WERI-Rb-1 (cell line): ENCODE results near the gene PLCG1.

Experiments
- DNase-seq: peaks from one replicate; pipeline ENCODE4 v3.0.0-alpha.2; 2020
- H3K27ac ChIP-seq: fragments of 250-450 bp; sonication (Bioruptor Pico); 2 replicates; pipeline ENCODE4 v1.5.1; 2020; ENCODE audit warnings: mild to moderate bottlenecking, moderate library complexity
- H3K27me3 ChIP-seq: fragments of 250-450 bp; sonication (Bioruptor Pico); 2 replicates; pipeline ENCODE4 v1.5.1; 2021; ENCODE audit warnings: mild to moderate bottlenecking, low read depth, moderate library complexity; ENCODE audit not compliant: insufficient read depth, severe bottlenecking
- H3K36me3 ChIP-seq: fragments of 250-450 bp; sonication (Bioruptor Pico); 2 replicates; pipeline ENCODE4 v1.5.1; 2020; ENCODE audit warnings: mild to moderate bottlenecking, moderate library complexity
- H3K4me3 ChIP-seq: 2 replicates; pipeline ENCODE4 v1.5.1; 2011; ENCODE audit warnings: low read depth, mild to moderate bottlenecking, control low read depth, low read length
- H3K9me3 ChIP-seq: fragments of 250-450 bp; sonication (Bioruptor Pico); 2 replicates; pipeline ENCODE4 v1.5.1; 2021; ENCODE audit warnings: mild to moderate bottlenecking, moderate library complexity; ENCODE audit not compliant: severe bottlenecking
- TF ChIP-seq, protein P1 (sequence below): IDR thresholded peaks from 2 replicates; pipeline ENCODE4 v1.5.1; 2011; ENCODE audit warnings: low read depth, mild to moderate bottlenecking, control low read depth, inconsistent platforms, low read length

PLCG1 gene

DNA sequence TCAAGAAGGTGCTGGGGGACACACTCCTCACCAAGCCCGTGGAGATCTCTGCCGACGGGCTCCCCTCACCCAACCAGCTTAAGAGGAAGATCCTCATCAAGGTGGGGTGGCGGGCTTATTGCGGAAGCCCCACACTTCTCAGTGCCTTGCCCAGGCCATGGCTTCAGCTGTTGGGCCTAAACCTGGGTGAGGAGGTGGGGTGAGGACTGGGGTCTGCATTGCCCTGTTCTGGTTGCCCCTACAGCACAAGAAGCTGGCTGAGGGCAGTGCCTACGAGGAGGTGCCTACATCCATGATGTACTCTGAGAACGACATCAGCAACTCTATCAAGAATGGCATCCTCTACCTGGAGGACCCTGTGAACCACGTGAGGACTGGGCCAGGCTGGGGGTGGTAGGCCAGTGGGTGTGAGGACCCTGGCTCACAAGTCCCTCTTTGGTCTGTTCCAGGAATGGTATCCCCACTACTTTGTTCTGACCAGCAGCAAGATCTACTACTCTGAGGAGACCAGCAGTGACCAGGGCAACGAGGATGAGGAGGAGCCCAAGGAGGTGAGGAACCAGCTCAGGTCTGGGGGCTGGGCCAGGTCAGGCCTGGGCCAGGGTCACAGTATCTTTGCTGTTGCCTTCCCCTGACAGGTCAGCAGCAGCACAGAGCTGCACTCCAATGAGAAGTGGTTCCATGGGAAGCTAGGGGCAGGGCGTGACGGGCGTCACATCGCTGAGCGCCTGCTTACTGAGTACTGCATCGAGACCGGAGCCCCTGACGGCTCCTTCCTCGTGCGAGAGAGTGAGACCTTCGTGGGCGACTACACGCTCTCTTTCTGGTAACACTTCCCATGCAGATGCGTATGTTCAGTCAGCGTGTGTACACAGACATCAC is 27.9 kb downstream of the PLCG1 start:
- no peak overlapping the region for H3K27ac ChIP-seq
- no peak for DNase-seq
- no peaks in the 10 kb centered on the region for H3K27me3 ChIP-seq
- TF ChIP-seq, protein P1, sequence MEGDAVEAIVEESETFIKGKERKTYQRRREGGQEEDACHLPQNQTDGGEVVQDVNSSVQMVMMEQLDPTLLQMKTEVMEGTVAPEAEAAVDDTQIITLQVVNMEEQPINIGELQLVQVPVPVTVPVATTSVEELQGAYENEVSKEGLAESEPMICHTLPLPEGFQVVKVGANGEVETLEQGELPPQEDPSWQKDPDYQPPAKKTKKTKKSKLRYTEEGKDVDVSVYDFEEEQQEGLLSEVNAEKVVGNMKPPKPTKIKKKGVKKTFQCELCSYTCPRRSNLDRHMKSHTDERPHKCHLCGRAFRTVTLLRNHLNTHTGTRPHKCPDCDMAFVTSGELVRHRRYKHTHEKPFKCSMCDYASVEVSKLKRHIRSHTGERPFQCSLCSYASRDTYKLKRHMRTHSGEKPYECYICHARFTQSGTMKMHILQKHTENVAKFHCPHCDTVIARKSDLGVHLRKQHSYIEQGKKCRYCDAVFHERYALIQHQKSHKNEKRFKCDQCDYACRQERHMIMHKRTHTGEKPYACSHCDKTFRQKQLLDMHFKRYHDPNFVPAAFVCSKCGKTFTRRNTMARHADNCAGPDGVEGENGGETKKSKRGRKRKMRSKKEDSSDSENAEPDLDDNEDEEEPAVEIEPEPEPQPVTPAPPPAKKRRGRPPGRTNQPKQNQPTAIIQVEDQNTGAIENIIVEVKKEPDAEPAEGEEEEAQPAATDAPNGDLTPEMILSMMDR = no peak
- H3K36me3 ChIP-seq = peaks cover 92% of the 10 kb centered on the region
- no peak overlapping the region for H3K4me3 ChIP-seq
- no peaks in the 10 kb centered on the region for H3K9me3 ChIP-seq

DNA sequence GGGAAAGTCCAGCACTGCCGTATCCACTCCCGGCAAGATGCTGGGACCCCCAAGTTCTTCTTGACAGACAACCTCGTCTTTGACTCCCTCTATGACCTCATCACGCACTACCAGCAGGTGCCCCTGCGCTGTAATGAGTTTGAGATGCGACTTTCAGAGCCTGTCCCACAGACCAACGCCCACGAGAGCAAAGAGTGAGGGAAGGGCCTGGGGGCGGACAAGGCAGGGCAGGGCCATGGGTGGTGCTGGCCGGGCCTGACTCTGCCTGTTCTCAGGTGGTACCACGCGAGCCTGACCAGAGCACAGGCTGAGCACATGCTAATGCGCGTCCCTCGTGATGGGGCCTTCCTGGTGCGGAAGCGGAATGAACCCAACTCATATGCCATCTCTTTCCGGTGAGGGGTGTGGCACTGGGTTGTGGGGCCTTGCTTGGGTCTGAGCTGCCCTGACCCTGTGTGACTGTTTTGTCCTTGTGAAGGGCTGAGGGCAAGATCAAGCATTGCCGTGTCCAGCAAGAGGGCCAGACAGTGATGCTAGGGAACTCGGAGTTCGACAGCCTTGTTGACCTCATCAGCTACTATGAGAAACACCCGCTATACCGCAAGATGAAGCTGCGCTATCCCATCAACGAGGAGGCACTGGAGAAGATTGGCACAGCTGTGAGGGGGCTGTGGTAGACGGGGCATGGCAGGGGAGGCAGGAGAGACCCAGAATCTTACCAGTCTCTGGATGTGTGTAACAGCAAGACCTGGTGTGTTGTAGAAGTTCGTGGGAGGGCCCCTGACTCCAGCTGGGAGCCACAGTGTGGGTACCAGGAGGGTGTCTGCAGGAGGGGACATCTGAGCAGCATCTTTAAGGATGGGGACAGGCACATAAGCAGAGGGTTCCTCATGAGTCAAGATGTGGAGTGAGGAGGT is 29.1 kb downstream of the PLCG1 start:
- TF ChIP-seq, protein P1 = no peak
- no peak for DNase-seq
- H3K36me3 ChIP-seq = peaks cover 91% of the 10 kb centered on the region
- no peak overlapping the region for H3K4me3 ChIP-seq
- H3K27me3 ChIP-seq = no peaks in the 10 kb centered on the region
- H3K9me3 ChIP-seq = no peaks in the 10 kb centered on the region
- no peak overlapping the region for H3K27ac ChIP-seq

DNA sequence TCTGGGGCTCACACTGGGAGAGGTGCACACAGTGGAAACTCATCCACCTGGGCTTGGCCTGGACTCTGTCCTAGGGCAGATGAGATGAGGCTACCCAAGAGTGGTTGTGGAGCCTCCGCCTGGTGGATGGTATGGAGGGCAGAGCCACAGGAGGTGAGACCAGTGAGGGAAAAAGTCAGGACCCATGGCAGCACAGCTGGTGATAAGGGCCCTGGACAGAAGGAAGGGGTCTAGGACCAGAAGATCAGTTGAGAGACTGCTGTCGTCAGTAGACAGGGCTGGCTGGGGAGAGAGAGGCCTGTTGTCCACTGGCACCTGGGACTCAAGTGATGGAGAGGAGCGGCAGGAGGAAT is 29.8 kb downstream of the PLCG1 start:
- TF ChIP-seq, protein P1 = no peak
- H3K4me3 ChIP-seq = no peak overlapping the region
- no peaks in the 10 kb centered on the region for H3K27me3 ChIP-seq
- no peak for DNase-seq
- no peak overlapping the region for H3K27ac ChIP-seq
- no peaks in the 10 kb centered on the region for H3K9me3 ChIP-seq
- peaks cover 94% of the 10 kb centered on the region for H3K36me3 ChIP-seq

DNA sequence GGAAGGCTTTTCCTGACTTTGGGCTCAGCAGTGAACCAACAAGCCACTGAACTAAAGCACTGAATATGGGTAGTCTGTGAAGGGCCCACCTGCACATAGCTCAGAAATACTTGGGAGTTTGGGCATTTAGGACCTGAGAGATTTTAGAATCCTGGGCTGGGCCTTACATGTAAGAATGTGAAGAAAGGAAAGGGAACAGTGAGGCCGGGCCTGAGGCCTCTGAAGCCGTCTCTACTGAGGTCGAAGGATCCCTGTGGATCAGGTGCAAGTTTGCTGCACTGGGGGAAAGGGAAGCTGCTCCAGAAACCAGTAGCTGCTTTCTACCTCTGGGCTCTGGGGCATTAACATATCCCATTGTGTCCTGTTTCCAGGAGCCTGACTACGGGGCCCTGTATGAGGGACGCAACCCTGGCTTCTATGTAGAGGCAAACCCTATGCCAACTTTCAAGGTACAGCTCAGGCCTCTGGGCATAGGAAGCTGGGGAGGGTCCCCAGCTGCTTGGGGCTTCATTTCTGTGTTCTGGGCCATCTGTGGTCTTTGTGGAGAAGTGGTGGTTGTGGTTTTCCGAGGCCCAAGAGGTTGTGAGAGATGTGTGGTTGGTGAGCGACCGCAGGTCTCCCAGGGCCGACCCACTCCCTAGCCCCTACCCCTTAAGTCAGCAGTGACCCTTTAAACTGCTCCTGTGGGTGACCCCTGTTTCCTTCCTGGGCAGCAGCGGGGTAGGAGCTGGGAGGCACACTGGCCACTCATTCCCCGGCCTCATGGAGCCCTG is 30.3 kb downstream of the PLCG1 start:
- H3K27ac ChIP-seq = no peak overlapping the region
- no peaks in the 10 kb centered on the region for H3K9me3 ChIP-seq
- H3K27me3 ChIP-seq = no peaks in the 10 kb centered on the region
- no peak overlapping the region for H3K4me3 ChIP-seq
- H3K36me3 ChIP-seq = peaks cover 96% of the 10 kb centered on the region
- no peak for DNase-seq
- TF ChIP-seq, protein P1 = no peak

DNA sequence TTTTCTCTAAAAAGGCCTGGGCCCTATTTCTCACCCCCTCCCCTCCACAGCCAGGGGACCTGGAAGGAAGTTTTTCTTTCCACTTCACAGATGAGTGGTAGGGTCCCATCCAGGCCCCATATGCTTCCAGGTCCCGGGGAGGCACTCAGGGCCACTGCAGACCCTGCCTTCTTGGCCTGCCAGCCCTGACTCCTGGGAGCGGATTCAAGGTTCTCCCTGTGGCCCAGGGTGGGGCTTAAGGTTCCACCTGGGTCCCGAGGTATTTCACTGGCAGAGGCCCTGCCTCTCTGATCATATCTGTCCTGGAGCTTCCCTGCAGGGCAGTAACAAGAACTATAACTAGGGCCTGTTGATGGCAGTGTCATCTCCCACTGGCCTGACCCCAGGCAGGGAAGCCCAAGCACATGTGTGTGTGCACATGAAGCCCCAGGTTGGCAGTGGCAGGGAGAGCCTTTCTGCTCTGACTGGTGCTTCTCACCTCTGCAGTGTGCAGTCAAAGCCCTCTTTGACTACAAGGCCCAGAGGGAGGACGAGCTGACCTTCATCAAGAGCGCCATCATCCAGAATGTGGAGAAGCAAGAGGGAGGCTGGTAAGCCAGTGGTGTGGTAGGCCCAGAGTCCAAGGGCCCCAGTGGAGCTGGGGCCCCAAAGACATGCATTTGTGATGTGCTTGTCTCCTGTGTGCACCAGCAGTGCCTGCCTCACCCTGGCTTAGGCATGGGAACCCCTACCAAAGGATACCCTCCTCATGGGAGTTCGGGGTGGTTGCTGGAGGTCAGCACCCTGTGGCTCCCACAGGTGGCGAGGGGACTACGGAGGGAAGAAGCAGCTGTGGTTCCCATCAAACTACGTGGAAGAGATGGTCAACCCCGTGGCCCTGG is 31.2 kb downstream of the PLCG1 start:
- no peak for DNase-seq
- TF ChIP-seq, protein P1 = no peak
- H3K4me3 ChIP-seq = no peak overlapping the region
- no peaks in the 10 kb centered on the region for H3K27me3 ChIP-seq
- H3K27ac ChIP-seq = no peak overlapping the region
- peaks cover 94% of the 10 kb centered on the region for H3K36me3 ChIP-seq
- H3K9me3 ChIP-seq = no peaks in the 10 kb centered on the region
